ENCODE measurements around the gene APOC3. TPM values are rescaled to one million over a fixed set of nuclear protein-coding genes. Genes with fewer than 3 reads are reported as not detected.

APOC3 gene
- total and polyA plus RNA-seq, 2 experiments from 2014 or later, result not detected

DNA sequence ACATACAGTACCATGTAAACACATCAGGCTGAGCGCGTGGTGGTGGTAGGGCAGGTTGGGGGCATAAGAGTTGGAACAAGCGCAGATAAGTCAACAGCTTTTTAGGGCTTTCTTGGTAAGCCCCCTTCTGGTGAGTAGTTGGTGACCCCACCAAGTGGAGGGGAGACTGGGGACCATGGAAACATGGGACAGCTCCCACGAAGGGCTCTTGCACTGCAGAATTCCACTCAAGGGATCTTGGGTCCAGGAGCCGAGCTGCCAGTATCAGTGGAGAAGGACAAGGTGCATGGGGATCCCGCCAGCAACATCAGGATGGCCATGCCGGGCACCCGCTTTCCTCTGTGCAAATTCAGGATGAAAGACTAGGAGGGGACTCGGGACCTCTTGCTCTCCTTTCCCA, 14.0 kb downstream of the APOC3 start:
- Histone ChIP-seq H4K20me1 (replicated peaks; ENCODE audit: insufficient read depth) (no peaks in the 10 kb centered on the region), H3K36me3 (ENCODE audit: insufficient read depth) (no peaks in the 10 kb centered on the region; the same call in 1 of the 2 replicates), H2AFZ (no peak overlapping the region), H3K27me3 (ENCODE audit: insufficient read depth) (no peaks in the 10 kb centered on the region), H3K4me1 (ENCODE audit: insufficient read depth) (no peaks in the 10 kb centered on the region), H3F3A (replicated peaks; ENCODE audit: low read depth) (no peaks in the 10 kb centered on the region), H3K79me2 (replicated peaks; ENCODE audit: insufficient read depth) (no peaks in the 10 kb centered on the region), H3K27ac (ENCODE audit: low read depth) (no peak overlapping the region), H3K9me2 (ENCODE audit: insufficient read depth) (no peaks in the 10 kb centered on the region), H3K4me3 (no peak overlapping the region), H3K4me2 (no peak overlapping the region)
- Mint-ChIP-seq H3K4me1 (peaks cover 9% of the 10 kb centered on the region), H3K27ac (no peak overlapping the region), H3K9me3 (no peaks in the 10 kb centered on the region), H3K4me3 (no peak overlapping the region), H3K36me3 (ENCODE audit: low read depth) (peaks cover 30% of the 10 kb centered on the region), H3K27me3 (ENCODE audit: insufficient read depth, low read depth, poor library complexity) (peaks cover 6% of the 10 kb centered on the region)
- ATAC-seq (no peak), DNase-seq (ENCODE audit: low spot score) (no peak)
- TF ChIP-seq ZNF331 (CRISPR knock-in tag; IDR thresholded peaks at IDR 0.05; ENCODE audit: low read depth) (no peak), CREB1 (CRISPR knock-in tag; IDR thresholded peaks at IDR 0.05; ENCODE audit: low read depth) (no peak), NANOG (IDR thresholded peaks at IDR 0.05; ENCODE audit: borderline replicate concordance) (no peak), JUNB (IDR thresholded peaks at IDR 0.05; ENCODE audit: unreplicated experiment) (no peak), ZNF114 (CRISPR knock-in tag; IDR thresholded peaks at IDR 0.05) (no peak), POLR2AphosphoS5 (IDR thresholded peaks at IDR 0.05; ENCODE audit: low read depth) (no peak), EZH2phosphoT487 (IDR thresholded peaks at IDR 0.05; ENCODE audit: unreplicated experiment) (no peak), EZH2 (IDR thresholded peaks at IDR 0.05; ENCODE audit: low read depth, unreplicated experiment) (no peak), STAT1 (IDR thresholded peaks at IDR 0.05; ENCODE audit: unreplicated experiment) (no peak)
- TF ChIP-seq, protein P1, sequence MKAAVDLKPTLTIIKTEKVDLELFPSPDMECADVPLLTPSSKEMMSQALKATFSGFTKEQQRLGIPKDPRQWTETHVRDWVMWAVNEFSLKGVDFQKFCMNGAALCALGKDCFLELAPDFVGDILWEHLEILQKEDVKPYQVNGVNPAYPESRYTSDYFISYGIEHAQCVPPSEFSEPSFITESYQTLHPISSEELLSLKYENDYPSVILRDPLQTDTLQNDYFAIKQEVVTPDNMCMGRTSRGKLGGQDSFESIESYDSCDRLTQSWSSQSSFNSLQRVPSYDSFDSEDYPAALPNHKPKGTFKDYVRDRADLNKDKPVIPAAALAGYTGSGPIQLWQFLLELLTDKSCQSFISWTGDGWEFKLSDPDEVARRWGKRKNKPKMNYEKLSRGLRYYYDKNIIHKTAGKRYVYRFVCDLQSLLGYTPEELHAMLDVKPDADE (IDR thresholded peaks at IDR 0.05), result no peak
- TF ChIP-seq, protein P2, sequence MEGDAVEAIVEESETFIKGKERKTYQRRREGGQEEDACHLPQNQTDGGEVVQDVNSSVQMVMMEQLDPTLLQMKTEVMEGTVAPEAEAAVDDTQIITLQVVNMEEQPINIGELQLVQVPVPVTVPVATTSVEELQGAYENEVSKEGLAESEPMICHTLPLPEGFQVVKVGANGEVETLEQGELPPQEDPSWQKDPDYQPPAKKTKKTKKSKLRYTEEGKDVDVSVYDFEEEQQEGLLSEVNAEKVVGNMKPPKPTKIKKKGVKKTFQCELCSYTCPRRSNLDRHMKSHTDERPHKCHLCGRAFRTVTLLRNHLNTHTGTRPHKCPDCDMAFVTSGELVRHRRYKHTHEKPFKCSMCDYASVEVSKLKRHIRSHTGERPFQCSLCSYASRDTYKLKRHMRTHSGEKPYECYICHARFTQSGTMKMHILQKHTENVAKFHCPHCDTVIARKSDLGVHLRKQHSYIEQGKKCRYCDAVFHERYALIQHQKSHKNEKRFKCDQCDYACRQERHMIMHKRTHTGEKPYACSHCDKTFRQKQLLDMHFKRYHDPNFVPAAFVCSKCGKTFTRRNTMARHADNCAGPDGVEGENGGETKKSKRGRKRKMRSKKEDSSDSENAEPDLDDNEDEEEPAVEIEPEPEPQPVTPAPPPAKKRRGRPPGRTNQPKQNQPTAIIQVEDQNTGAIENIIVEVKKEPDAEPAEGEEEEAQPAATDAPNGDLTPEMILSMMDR (conservative IDR thresholded peaks at IDR 0.05; ENCODE audit: low read depth in 2 of 2), result no peak
- TF ChIP-seq, protein P3, sequence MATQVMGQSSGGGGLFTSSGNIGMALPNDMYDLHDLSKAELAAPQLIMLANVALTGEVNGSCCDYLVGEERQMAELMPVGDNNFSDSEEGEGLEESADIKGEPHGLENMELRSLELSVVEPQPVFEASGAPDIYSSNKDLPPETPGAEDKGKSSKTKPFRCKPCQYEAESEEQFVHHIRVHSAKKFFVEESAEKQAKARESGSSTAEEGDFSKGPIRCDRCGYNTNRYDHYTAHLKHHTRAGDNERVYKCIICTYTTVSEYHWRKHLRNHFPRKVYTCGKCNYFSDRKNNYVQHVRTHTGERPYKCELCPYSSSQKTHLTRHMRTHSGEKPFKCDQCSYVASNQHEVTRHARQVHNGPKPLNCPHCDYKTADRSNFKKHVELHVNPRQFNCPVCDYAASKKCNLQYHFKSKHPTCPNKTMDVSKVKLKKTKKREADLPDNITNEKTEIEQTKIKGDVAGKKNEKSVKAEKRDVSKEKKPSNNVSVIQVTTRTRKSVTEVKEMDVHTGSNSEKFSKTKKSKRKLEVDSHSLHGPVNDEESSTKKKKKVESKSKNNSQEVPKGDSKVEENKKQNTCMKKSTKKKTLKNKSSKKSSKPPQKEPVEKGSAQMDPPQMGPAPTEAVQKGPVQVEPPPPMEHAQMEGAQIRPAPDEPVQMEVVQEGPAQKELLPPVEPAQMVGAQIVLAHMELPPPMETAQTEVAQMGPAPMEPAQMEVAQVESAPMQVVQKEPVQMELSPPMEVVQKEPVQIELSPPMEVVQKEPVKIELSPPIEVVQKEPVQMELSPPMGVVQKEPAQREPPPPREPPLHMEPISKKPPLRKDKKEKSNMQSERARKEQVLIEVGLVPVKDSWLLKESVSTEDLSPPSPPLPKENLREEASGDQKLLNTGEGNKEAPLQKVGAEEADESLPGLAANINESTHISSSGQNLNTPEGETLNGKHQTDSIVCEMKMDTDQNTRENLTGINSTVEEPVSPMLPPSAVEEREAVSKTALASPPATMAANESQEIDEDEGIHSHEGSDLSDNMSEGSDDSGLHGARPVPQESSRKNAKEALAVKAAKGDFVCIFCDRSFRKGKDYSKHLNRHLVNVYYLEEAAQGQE (IDR thresholded peaks at IDR 0.05; ENCODE audit: unreplicated experiment), result no peak
- TF ChIP-seq, protein P4, sequence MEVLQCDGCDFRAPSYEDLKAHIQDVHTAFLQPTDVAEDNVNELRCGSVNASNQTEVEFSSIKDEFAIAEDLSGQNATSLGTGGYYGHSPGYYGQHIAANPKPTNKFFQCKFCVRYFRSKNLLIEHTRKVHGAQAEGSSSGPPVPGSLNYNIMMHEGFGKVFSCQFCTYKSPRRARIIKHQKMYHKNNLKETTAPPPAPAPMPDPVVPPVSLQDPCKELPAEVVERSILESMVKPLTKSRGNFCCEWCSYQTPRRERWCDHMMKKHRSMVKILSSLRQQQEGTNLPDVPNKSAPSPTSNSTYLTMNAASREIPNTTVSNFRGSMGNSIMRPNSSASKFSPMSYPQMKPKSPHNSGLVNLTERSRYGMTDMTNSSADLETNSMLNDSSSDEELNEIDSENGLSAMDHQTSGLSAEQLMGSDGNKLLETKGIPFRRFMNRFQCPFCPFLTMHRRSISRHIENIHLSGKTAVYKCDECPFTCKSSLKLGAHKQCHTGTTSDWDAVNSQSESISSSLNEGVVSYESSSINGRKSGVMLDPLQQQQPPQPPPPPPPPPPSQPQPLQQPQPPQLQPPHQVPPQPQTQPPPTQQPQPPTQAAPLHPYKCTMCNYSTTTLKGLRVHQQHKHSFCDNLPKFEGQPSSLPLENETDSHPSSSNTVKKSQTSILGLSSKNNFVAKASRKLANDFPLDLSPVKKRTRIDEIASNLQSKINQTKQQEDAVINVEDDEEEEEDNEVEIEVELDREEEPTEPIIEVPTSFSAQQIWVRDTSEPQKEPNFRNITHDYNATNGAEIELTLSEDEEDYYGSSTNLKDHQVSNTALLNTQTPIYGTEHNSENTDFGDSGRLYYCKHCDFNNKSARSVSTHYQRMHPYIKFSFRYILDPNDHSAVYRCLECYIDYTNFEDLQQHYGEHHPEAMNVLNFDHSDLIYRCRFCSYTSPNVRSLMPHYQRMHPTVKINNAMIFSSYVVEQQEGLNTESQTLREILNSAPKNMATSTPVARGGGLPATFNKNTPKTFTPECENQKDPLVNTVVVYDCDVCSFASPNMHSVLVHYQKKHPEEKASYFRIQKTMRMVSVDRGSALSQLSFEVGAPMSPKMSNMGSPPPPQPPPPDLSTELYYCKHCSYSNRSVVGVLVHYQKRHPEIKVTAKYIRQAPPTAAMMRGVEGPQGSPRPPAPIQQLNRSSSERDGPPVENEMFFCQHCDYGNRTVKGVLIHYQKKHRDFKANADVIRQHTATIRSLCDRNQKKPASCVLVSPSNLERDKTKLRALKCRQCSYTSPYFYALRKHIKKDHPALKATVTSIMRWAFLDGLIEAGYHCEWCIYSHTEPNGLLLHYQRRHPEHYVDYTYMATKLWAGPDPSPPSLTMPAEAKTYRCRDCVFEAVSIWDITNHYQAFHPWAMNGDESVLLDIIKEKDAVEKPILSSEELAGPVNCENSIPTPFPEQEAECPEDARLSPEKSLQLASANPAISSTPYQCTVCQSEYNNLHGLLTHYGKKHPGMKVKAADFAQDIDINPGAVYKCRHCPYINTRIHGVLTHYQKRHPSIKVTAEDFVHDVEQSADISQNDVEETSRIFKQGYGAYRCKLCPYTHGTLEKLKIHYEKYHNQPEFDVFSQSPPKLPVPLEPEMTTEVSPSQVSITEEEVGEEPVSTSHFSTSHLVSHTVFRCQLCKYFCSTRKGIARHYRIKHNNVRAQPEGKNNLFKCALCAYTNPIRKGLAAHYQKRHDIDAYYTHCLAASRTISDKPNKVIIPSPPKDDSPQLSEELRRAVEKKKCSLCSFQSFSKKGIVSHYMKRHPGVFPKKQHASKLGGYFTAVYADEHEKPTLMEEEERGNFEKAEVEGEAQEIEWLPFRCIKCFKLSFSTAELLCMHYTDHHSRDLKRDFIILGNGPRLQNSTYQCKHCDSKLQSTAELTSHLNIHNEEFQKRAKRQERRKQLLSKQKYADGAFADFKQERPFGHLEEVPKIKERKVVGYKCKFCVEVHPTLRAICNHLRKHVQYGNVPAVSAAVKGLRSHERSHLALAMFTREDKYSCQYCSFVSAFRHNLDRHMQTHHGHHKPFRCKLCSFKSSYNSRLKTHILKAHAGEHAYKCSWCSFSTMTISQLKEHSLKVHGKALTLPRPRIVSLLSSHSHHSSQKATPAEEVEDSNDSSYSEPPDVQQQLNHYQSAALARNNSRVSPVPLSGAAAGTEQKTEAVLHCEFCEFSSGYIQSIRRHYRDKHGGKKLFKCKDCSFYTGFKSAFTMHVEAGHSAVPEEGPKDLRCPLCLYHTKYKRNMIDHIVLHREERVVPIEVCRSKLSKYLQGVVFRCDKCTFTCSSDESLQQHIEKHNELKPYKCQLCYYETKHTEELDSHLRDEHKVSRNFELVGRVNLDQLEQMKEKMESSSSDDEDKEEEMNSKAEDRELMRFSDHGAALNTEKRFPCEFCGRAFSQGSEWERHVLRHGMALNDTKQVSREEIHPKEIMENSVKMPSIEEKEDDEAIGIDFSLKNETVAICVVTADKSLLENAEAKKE (CRISPR knock-in tag; IDR thresholded peaks at IDR 0.05), result no peak

Measured in GM23338 (cell line).